Right lobe of liver (tissue), 4 donors: Measurements from ENCODE around the gene IBA57.

ENCODE experiments used
- CTCF ChIP-seq, 4 donors: fragments of 200-600 bp in 3 of 4; fragments of 450-650 bp in 1 of 4; IDR thresholded peaks; one replicate each; pipeline versions ENCODE4 v1.5.1 to v1.8.0; 2016 to 2022; ENCODE audit warnings: antibody characterized with exemption in 4 of 4, mild to moderate bottlenecking in 2 of 4
- POLR2A ChIP-seq: fragments of 450-650 bp; IDR thresholded peaks from one replicate; pipeline ENCODE4 v1.6.1; 2017; ENCODE audit warnings: antibody characterized with exemption, mild to moderate bottlenecking
- donor health status: DM: no; HTN: no; CAD: no.
- donor health status: DM: no; HTN: no; CAD: no.
- donor health status: DM: no; HTN: yes; CAD: no.

- TF ChIP-seq CTCF (IDR thresholded peaks at IDR 0.05), result no peak
- no peak for TF ChIP-seq POLR2A
Measured at GRCh38 chr1:228120351-228120750, 45.3 kb upstream of the IBA57 start.
